Cardiac muscle cell (in vitro differentiated cells and primary cell): ENCODE results near the gene ATP2B1. TPM values are rescaled to one million over a fixed set of nuclear protein-coding genes. Genes with fewer than 3 reads are reported as not detected.

Source experiments
- DNase-seq, 2 donors: peaks; one replicate each; pipeline versions ENCODE4 v3.0.0 to v3.0.0-alpha.2; 2010 to 2017; ENCODE audit warnings: low read depth in 1 of 2, low spot score in 1 of 2
- H3K27ac ChIP-seq: fragments of 200-600 bp; sonication (generic); 2 replicates; pipeline ENCODE4 v1.5.1; 2016
- H3K27me3 ChIP-seq: fragments of 200-600 bp; sonication (generic); 2 replicates; pipeline ENCODE4 v1.6.0; 2016; ENCODE audit warnings: control low read depth
- H3K36me3 ChIP-seq: fragments of 200-600 bp; sonication (generic); 2 replicates; pipeline ENCODE4 v1.5.1; 2016; ENCODE audit warnings: control low read depth
- H3K4me1 ChIP-seq: fragments of 200-600 bp; sonication (generic); 2 replicates; pipeline ENCODE4 v1.8.1; 2017; ENCODE audit warnings: low read depth, mild to moderate bottlenecking, mixed run types
- H3K4me3 ChIP-seq: fragments of 200-600 bp; sonication (generic); 2 replicates; pipeline ENCODE4 v1.5.1; 2016; ENCODE audit warnings: mild to moderate bottlenecking
- H3K9me3 ChIP-seq: fragments of 200-600 bp; sonication (generic); 2 replicates; pipeline ENCODE4 v1.5.1; 2017; ENCODE audit warnings: low read depth, mild to moderate bottlenecking, control low read depth
- CTCF ChIP-seq: IDR thresholded peaks from 2 replicates; pipeline ENCODE4 v1.5.1; 2012; ENCODE audit warnings: low read depth, mild to moderate bottlenecking, low read length
- polyA plus RNA-seq: library from polyadenylated mRNA; unstranded; fragments of >200 nt; fragmentation: Nextera tagmentation; extraction: Ambion mirVana; gene quantifications from 2 replicates; pipeline ENCODE4 v1.2.1, GENCODE V29; 2016
- total RNA-seq: library from RNA; depleted of rRNA; stranded (reverse); fragments of >200 nt; gene quantifications from 2 replicates; pipeline ENCODE4 v1.2.3, GENCODE V29; 2016

Gene ATP2B1
- total and polyA plus RNA-seq, 2 experiments from 2014 or later: 29.0 to 41.5 TPM

- peak in 1 of 2 donors; percentile 33 for DNase-seq
- no peaks in the 10 kb centered on the region for H3K27me3 ChIP-seq
- no peak overlapping the region for H3K27ac ChIP-seq
- TF ChIP-seq CTCF: no peak
- H3K9me3 ChIP-seq: no peaks in the 10 kb centered on the region
- H3K4me1 ChIP-seq: no peaks in the 10 kb centered on the region
- H3K36me3 ChIP-seq: no peaks in the 10 kb centered on the region
- H3K4me3 ChIP-seq: no peak overlapping the region
Observed at GRCh38 chr12:89750389-89751351, 42.0 kb upstream of the ATP2B1 start.

- Histone ChIP-seq H3K9me3 (no peaks in the 10 kb centered on the region), H3K4me1 (no peaks in the 10 kb centered on the region), H3K27ac (no peak overlapping the region), H3K4me3 (no peak overlapping the region), H3K27me3 (no peaks in the 10 kb centered on the region), H3K36me3 (no peaks in the 10 kb centered on the region)
- no peak for TF ChIP-seq CTCF
- no peak for DNase-seq
Observed at GRCh38 chr12:89748791-89749190, 40.2 kb upstream of the ATP2B1 start.

GRCh38 chr12:89745286-89745685 is 36.6 kb upstream of the ATP2B1 start:
- Histone ChIP-seq H3K9me3 (no peaks in the 10 kb centered on the region), H3K36me3 (no peaks in the 10 kb centered on the region), H3K27me3 (no peaks in the 10 kb centered on the region), H3K27ac (no peak overlapping the region), H3K4me3 (no peak overlapping the region), H3K4me1 (no peaks in the 10 kb centered on the region)
- DNase-seq: no peak
- TF ChIP-seq CTCF: no peak

GRCh38 chr12:89742337-89743022 is 33.8 kb upstream of the ATP2B1 start:
- no peak for DNase-seq
- H3K4me3 ChIP-seq: no peak overlapping the region
- no peaks in the 10 kb centered on the region for H3K27me3 ChIP-seq
- no peak overlapping the region for H3K27ac ChIP-seq
- H3K36me3 ChIP-seq: no peaks in the 10 kb centered on the region
- no peaks in the 10 kb centered on the region for H3K4me1 ChIP-seq
- TF ChIP-seq CTCF: no peak
- H3K9me3 ChIP-seq: no peaks in the 10 kb centered on the region

- Histone ChIP-seq H3K9me3 (no peaks in the 10 kb centered on the region), H3K4me1 (no peaks in the 10 kb centered on the region), H3K27ac (no peak overlapping the region), H3K27me3 (no peaks in the 10 kb centered on the region), H3K36me3 (no peaks in the 10 kb centered on the region), H3K4me3 (no peak overlapping the region)
- TF ChIP-seq CTCF: no peak
- no peak for DNase-seq
Observed at GRCh38 chr12:89740943-89741342, 32.3 kb upstream of the ATP2B1 start.
